Dermis lymphatic vessel endothelial cell (primary cell): ENCODE data around the gene TXLNA. TPM values are rescaled to one million over a fixed set of nuclear protein-coding genes. Genes with fewer than 3 reads are reported as not detected.

Experiments
- total RNA-seq: library from RNA; depleted of rRNA; stranded (reverse); fragments of >200 nt; gene quantifications from 2 replicates; pipeline ENCODE4 v1.2.1, GENCODE V29; 2014

The TXLNA gene
- total RNA-seq = 61.2 and 70.6 TPM in 2 replicates

GRCh38 chr1:32179443-32180185 lies at the start of gene TXLNA:
Gene TXLNA (plus strand): TSS chr1:32179675. CDS start chr1:32180346, 671 bp downstream.

GRCh38 chr1:32200226-32201010 lies 20.9 kb downstream of the TXLNA start, which contains the start of gene CCDC28B:
Gene CCDC28B (plus strand): TSS chr1:32200595. CDS start chr1:32201936, 1,341 bp downstream.

GRCh38 chr1:32205401-32206370 lies 26.2 kb downstream of the TXLNA start, which contains the start of gene IQCC:
Gene IQCC (plus strand): TSS chr1:32205671. CDS start chr1:32205682, 11 bp downstream.

GRCh38 chr1:32208891-32209328 lies 29.4 kb downstream of the TXLNA start, which contains the start of gene DCDC2B:
Gene DCDC2B (plus strand): TSS chr1:32209089. CDS start chr1:32209094, 5 bp downstream.

GRCh38 chr1:32221980-32222755 lies 42.7 kb downstream of the TXLNA start, which contains the start of the genes EIF3I and TMEM234:
Gene EIF3I (plus strand): TSS chr1:32222407. CDS start chr1:32222442, 35 bp downstream.
Gene TMEM234 (minus strand): TSS chr1:32222353. CDS start chr1:32222322, 31 bp downstream.

GRCh38 chr1:32246888-32247273 lies 67.4 kb downstream of the TXLNA start, which contains the start of gene FAM167B:
Gene FAM167B (plus strand): TSS chr1:32247222. CDS start chr1:32247422, 200 bp downstream.

Other genes with a start within 250 kb of the TXLNA start
- 274 and 419 TPM in 2 replicates for gene PTP4A2, start 241.3 kb upstream of the TXLNA start, total RNA-seq
- 47.8 and 60.2 TPM in 2 replicates for gene KHDRBS1, start 165.8 kb upstream of the TXLNA start, total RNA-seq
- gene TMEM39B, start 106.7 kb upstream of the TXLNA start, total RNA-seq = 9.1 and 10.8 TPM in 2 replicates
- 27.4 and 30.3 TPM in 2 replicates for gene KPNA6, start 71.6 kb upstream of the TXLNA start, total RNA-seq
- 13.4 and 17.2 TPM in 2 replicates for gene CCDC28B, start 20.9 kb downstream of the TXLNA start, total RNA-seq
- 0.87 and 1.2 TPM in 2 replicates for gene IQCC, start 26.0 kb downstream of the TXLNA start, total RNA-seq
- not detected in 2 replicates for gene DCDC2B, start 29.4 kb downstream of the TXLNA start, total RNA-seq
- gene TMEM234, start 42.7 kb downstream of the TXLNA start, total RNA-seq = 10.4 and 11.1 TPM in 2 replicates
- 251 and 296 TPM in 2 replicates for gene EIF3I, start 42.7 kb downstream of the TXLNA start, total RNA-seq
- 0.17 and 0.22 TPM in 2 replicates for gene FAM167B, start 67.5 kb downstream of the TXLNA start, total RNA-seq
- gene LCK, start 71.6 kb downstream of the TXLNA start, total RNA-seq = 0.11 and 0.17 TPM in 2 replicates
- 143 and 168 TPM in 2 replicates for gene HDAC1, start 112.4 kb downstream of the TXLNA start, total RNA-seq
- 128 and 185 TPM in 2 replicates for gene MARCKSL1, start 156.6 kb downstream of the TXLNA start, total RNA-seq
- gene FAM229A, start 182.8 kb downstream of the TXLNA start, total RNA-seq = 0.86 and 0.98 TPM in 2 replicates
- 0.09 and 0.11 TPM in 2 replicates for gene TSSK3, start 182.9 kb downstream of the TXLNA start, total RNA-seq
- gene BSDC1, start 214.8 kb downstream of the TXLNA start, total RNA-seq = 38.0 and 47.8 TPM in 2 replicates